Measurements from ENCODE around the gene SP140L. TPM values are rescaled to one million over a fixed set of nuclear protein-coding genes. Genes with fewer than 3 reads are reported as not detected.

SP140L gene
- total RNA-seq, 1 donor from 2014 or later, result 32.2 TPM

- Histone ChIP-seq H3K36me3 (ENCODE audit: insufficient read depth, low read length) (no peaks in the 10 kb centered on the region), H3K79me2 (ENCODE audit: insufficient read depth, low read length) (no peaks in the 10 kb centered on the region), H3K9ac (ENCODE audit: low read length) (no peak overlapping the region), H3K4me1 (ENCODE audit: insufficient read depth, low read length) (peaks cover 7% of the 10 kb centered on the region), H2AFZ (ENCODE audit: low read depth, low read length) (peak overlapping the region; percentile 46), H3K4me3 (ENCODE audit: insufficient read depth, low read depth, low read length) (no peak overlapping the region), H3K9me3 (ENCODE audit: insufficient read depth, low read depth, low read length) (no peaks in the 10 kb centered on the region), H3K27ac (ENCODE audit: low read depth, low read length) (no peak overlapping the region), H3K4me2 (ENCODE audit: low read length) (no peak overlapping the region), H4K20me1 (ENCODE audit: insufficient read depth, low read length) (no peaks in the 10 kb centered on the region), H3K27me3 (ENCODE audit: insufficient read depth, low read length) (no peaks in the 10 kb centered on the region)
- no peaks in the 10 kb centered on the region for H3K9me3 Mint-ChIP-seq (ENCODE audit: unreplicated experiment)
- DNase-seq (ENCODE audit: low read depth) (peak; percentile 38), FAIRE-seq (peak; percentile 67)
- H3K27ac Mint-ChIP-seq (ENCODE audit: unreplicated experiment), result no peak overlapping the region
- TF ChIP-seq CTCF (IDR thresholded peaks at IDR 0.05; ENCODE audit: insufficient read depth, low read depth, low read length), result no peak
- TF ChIP-seq EZH2 (IDR thresholded peaks at IDR 0.05; ENCODE audit: insufficient read depth, low read length), result no peak
- H3K27me3 Mint-ChIP-seq (ENCODE audit: low read depth, unreplicated experiment), result no peaks in the 10 kb centered on the region
- no peak overlapping the region for H3K4me3 Mint-ChIP-seq (ENCODE audit: unreplicated experiment)
- peaks cover 11% of the 10 kb centered on the region for H3K4me1 Mint-ChIP-seq (ENCODE audit: low read depth, unreplicated experiment)
- H3K36me3 Mint-ChIP-seq (ENCODE audit: low read depth, unreplicated experiment), result peaks cover 14% of the 10 kb centered on the region
These were observed 14.4 kb upstream of the SP140L start for GRCh38 chr2:230312638-230313037.

- peaks cover 8% of the 10 kb centered on the region for H3K4me1 Mint-ChIP-seq (ENCODE audit: low read depth, unreplicated experiment)
These were observed 9.6 kb upstream of the SP140L start for GRCh38 chr2:230317366-230317765.

More at GRCh38 chr2:230317366-230317765, 9.6 kb upstream of the SP140L start:
- Histone ChIP-seq H3K9me3 (ENCODE audit: insufficient read depth, low read depth, low read length) (no peaks in the 10 kb centered on the region), H3K27me3 (ENCODE audit: insufficient read depth, low read length) (no peaks in the 10 kb centered on the region), H3K4me1 (ENCODE audit: insufficient read depth, low read length) (peaks cover 7% of the 10 kb centered on the region), H3K4me2 (ENCODE audit: low read length) (no peak overlapping the region), H2AFZ (ENCODE audit: low read depth, low read length) (no peak overlapping the region), H3K9ac (ENCODE audit: low read length) (no peak overlapping the region), H3K79me2 (ENCODE audit: insufficient read depth, low read length) (no peaks in the 10 kb centered on the region), H3K4me3 (ENCODE audit: insufficient read depth, low read depth, low read length) (no peak overlapping the region), H3K27ac (ENCODE audit: low read depth, low read length) (no peak overlapping the region), H4K20me1 (ENCODE audit: insufficient read depth, low read length) (no peaks in the 10 kb centered on the region), H3K36me3 (ENCODE audit: insufficient read depth, low read length) (no peaks in the 10 kb centered on the region)
- Mint-ChIP-seq H3K36me3 (ENCODE audit: low read depth, unreplicated experiment) (peaks cover 7% of the 10 kb centered on the region), H3K4me3 (ENCODE audit: unreplicated experiment) (no peak overlapping the region), H3K27me3 (ENCODE audit: low read depth, unreplicated experiment) (no peaks in the 10 kb centered on the region), H3K9me3 (ENCODE audit: unreplicated experiment) (peaks cover 6% of the 10 kb centered on the region), H3K27ac (ENCODE audit: unreplicated experiment) (no peak overlapping the region)
- no peak for TF ChIP-seq CTCF (IDR thresholded peaks at IDR 0.05; ENCODE audit: insufficient read depth, low read depth, low read length)
- no peak for TF ChIP-seq EZH2 (IDR thresholded peaks at IDR 0.05; ENCODE audit: insufficient read depth, low read length)
- DNase-seq (ENCODE audit: low read depth) (no peak), FAIRE-seq (no peak)
